ENCODE measurements around the gene TMEM238. TPM values are rescaled to one million over a fixed set of nuclear protein-coding genes. Genes with fewer than 3 reads are reported as not detected.
A peak's percentile ranks its signal among the peaks of the same experiment; 100 is the strongest.
"Not testable (repeated sequence)": the region's sequence is repeated elsewhere in the genome, so short reads cannot be mapped to it uniquely, and the experiment has no call there.

TMEM238 gene
- total RNA-seq, 2 experiments from 2014 or later, result 14.2 to 14.3 TPM

- Histone ChIP-seq H3K4me3 (ENCODE audit: low read length) (no peak overlapping the region), H3K4me1 (ENCODE audit: insufficient read depth, low read length) (peaks cover 26% of the 10 kb centered on the region), H3K9me3 (ENCODE audit: control insufficient read depth in 1 of 2, insufficient read depth in 1 of 2, low read length in 2 of 2) (no peaks in the 10 kb centered on the region), H3K36me3 (ENCODE audit: insufficient read depth, low read length) (no peaks in the 10 kb centered on the region), H3K27me3 (ENCODE audit: control insufficient read depth in 1 of 2, insufficient read depth in 2 of 2, low read length in 2 of 2) (peaks cover 4 to 6% of the 10 kb centered on the region in 2 experiments), H3K27ac (ENCODE audit: low read depth in 1 of 2, low read length in 2 of 2) (no peak overlapping the region)
- ChIA-PET CTCF (interaction anchor here (3.5 kb wide), 1 partner anchor 35 kb away, joined by 21 read pairs; no protein-coding TSS in a partner anchor), POLR2A (no interaction called here)
- H3K4me3 Mint-ChIP-seq, result peak overlapping the region; percentile 4
- TF ChIP-seq CTCF (IDR thresholded peaks at IDR 0.05), result no peak
- no peak for ATAC-seq (ENCODE audit: poor library complexity)
- H3K36me3 Mint-ChIP-seq (ENCODE audit: low read depth), result peaks cover 16% of the 10 kb centered on the region
- no peaks in the 10 kb centered on the region for H3K9me3 Mint-ChIP-seq
- H3K27ac Mint-ChIP-seq, result peak overlapping the region; percentile 99
- intact Hi-C loops (cut with DNase I, micrococcal nuclease), result loop anchor here in 1 of 2 experiments (5.0 kb wide), 1 partner anchor 71 kb away; the partner anchor contains the start of gene UBE2S
- DNase-seq, result no peak
- H3K4me1 Mint-ChIP-seq (ENCODE audit: low read depth), result peaks cover 21% of the 10 kb centered on the region
- peaks cover 28% of the 10 kb centered on the region for H3K27me3 Mint-ChIP-seq
Observed at GRCh38 chr19:55336101-55336500, 48.0 kb downstream of the TMEM238 start.

- Mint-ChIP-seq H3K27me3 (peaks cover 29% of the 10 kb centered on the region), H3K4me1 (ENCODE audit: low read depth) (peaks cover 7% of the 10 kb centered on the region), H3K36me3 (ENCODE audit: low read depth) (peaks cover 6% of the 10 kb centered on the region), H3K9me3 (no peaks in the 10 kb centered on the region), H3K4me3 (no peak overlapping the region), H3K27ac (no peak overlapping the region)
- CTCF ChIA-PET, result no interaction called here
- Histone ChIP-seq H3K27me3 (ENCODE audit: control insufficient read depth in 1 of 2, insufficient read depth in 2 of 2, low read length in 2 of 2) (peaks cover 0 to 6% of the 10 kb centered on the region in 2 experiments), H3K36me3 (ENCODE audit: insufficient read depth, low read length) (no peaks in the 10 kb centered on the region), H3K27ac (ENCODE audit: low read depth in 1 of 2, low read length in 2 of 2) (no peak overlapping the region), H3K9me3 (ENCODE audit: control insufficient read depth in 1 of 2, insufficient read depth in 1 of 2, low read length in 2 of 2) (no peaks in the 10 kb centered on the region), H3K4me1 (ENCODE audit: insufficient read depth, low read length) (peaks cover 9% of the 10 kb centered on the region), H3K4me3 (ENCODE audit: low read length) (no peak overlapping the region)
- TF ChIP-seq CTCF (IDR thresholded peaks at IDR 0.05), result no peak
- POLR2A ChIA-PET, result no interaction called here
- intact Hi-C loops (cut with DNase I, micrococcal nuclease), result no loop called here
- DNase-seq (no peak), ATAC-seq (ENCODE audit: poor library complexity) (no peak)
Observed at GRCh38 chr19:55333870-55334269, 50.2 kb downstream of the TMEM238 start.

- H3K36me3 Mint-ChIP-seq (ENCODE audit: low read depth); H3K4me1 ChIP-seq (ENCODE audit: insufficient read depth, low read length); H3K9me3 Mint-ChIP-seq; H3K9me3 ChIP-seq (ENCODE audit: control insufficient read depth in 1 of 2, insufficient read depth in 1 of 2, low read length in 2 of 2); DNase-seq; H3K27ac ChIP-seq (ENCODE audit: low read depth in 1 of 2, low read length in 2 of 2); ATAC-seq (ENCODE audit: poor library complexity); POLR2A ChIA-PET; H3K4me3 ChIP-seq (ENCODE audit: low read length); H3K4me1 Mint-ChIP-seq (ENCODE audit: low read depth); H3K27ac Mint-ChIP-seq; H3K36me3 ChIP-seq (ENCODE audit: insufficient read depth, low read length); H3K27me3 ChIP-seq (ENCODE audit: control insufficient read depth in 1 of 2, insufficient read depth in 2 of 2, low read length in 2 of 2); CTCF ChIA-PET; intact Hi-C loops (cut with DNase I, micrococcal nuclease); H3K4me3 Mint-ChIP-seq: not testable (repeated sequence)
- peaks cover 15% of the 10 kb centered on the region for H3K27me3 Mint-ChIP-seq
Observed at GRCh38 chr19:55329791-55330190, 54.3 kb downstream of the TMEM238 start.

Other genes with a start within 250 kb of the TMEM238 start
- not detected for gene TNNT1, start 235.1 kb downstream of the TMEM238 start, total RNA-seq
- gene TNNI3, start 226.6 kb downstream of the TMEM238 start, total RNA-seq, result not detected
- gene DNAAF3, start 217.7 kb downstream of the TMEM238 start, total RNA-seq, result not detected
- under 1 TPM; 0.41 to 0.56 TPM for gene SYT5, start 204.0 kb downstream of the TMEM238 start, total RNA-seq
- not detected for gene PTPRH, start 174.8 kb downstream of the TMEM238 start, total RNA-seq
- 10 to 100 TPM; 11.7 to 11.8 TPM for gene TMEM86B, start 155.5 kb downstream of the TMEM238 start, total RNA-seq
- gene PPP6R1, start 125.3 kb downstream of the TMEM238 start, total RNA-seq, result 100 to 1,000 TPM; 172 to 182 TPM
- gene HSPBP1, start 104.2 kb downstream of the TMEM238 start, total RNA-seq, result 10 to 100 TPM; 14.3 to 15.1 TPM
- 1 to 10 TPM; 2.6 to 2.7 TPM for gene BRSK1, start 100.3 kb downstream of the TMEM238 start, total RNA-seq
- gene TMEM150B, start 59.0 kb downstream of the TMEM238 start, total RNA-seq, result not detected
- 100 to 1,000 TPM; 113 to 115 TPM for gene KMT5C, start 44.4 kb downstream of the TMEM238 start, total RNA-seq
- gene COX6B2, start 29.6 kb downstream of the TMEM238 start, total RNA-seq, result under 1 TPM in 1 of 2 experiments, not detected in 1; 0.28 TPM
- gene GARIN5B, start 21.0 kb downstream of the TMEM238 start, total RNA-seq, result under 1 TPM in 1 of 2 experiments, not detected in 1; 0.08 TPM
- gene IL11, start 13.8 kb downstream of the TMEM238 start, total RNA-seq, result under 1 TPM; 0.22 to 0.92 TPM
- not detected for gene TMEM190, start 7.5 kb downstream of the TMEM238 start, total RNA-seq
- gene RPL28, start 1.6 kb upstream of the TMEM238 start, total RNA-seq, result 1,000 to 10,000 TPM; 3,995 to 4,178 TPM
- 10 to 100 TPM; 50.9 to 62.9 TPM for gene UBE2S, start 23.5 kb upstream of the TMEM238 start, total RNA-seq
- gene SHISA7, start 59.0 kb upstream of the TMEM238 start, total RNA-seq, result not detected
- gene ISOC2, start 77.3 kb upstream of the TMEM238 start, total RNA-seq, result 1 to 10 TPM; 1.5 to 2.2 TPM
- gene C19orf85, start 80.5 kb upstream of the TMEM238 start, total RNA-seq, result not detected
- 10 to 100 TPM; 26.6 to 27.2 TPM for gene ZNF628, start 92.3 kb upstream of the TMEM238 start, total RNA-seq
- gene NAT14, start 100.9 kb upstream of the TMEM238 start, total RNA-seq, result 10 to 100 TPM; 10.5 to 14.7 TPM
- 1 to 10 TPM in 1 of 2 experiments, under 1 TPM in 1; 0.42 to 1.3 TPM for gene SSC5D, start 104.1 kb upstream of the TMEM238 start, total RNA-seq
- gene SBK2, start 152.8 kb upstream of the TMEM238 start, total RNA-seq, result not detected
- gene SBK3, start 161.3 kb upstream of the TMEM238 start, total RNA-seq, result not detected
- 1 to 10 TPM; 6.7 to 7.1 TPM for gene ZNF579, start 196.6 kb upstream of the TMEM238 start, total RNA-seq
- gene FIZ1, start 215.2 kb upstream of the TMEM238 start, total RNA-seq, result 1 to 10 TPM; 5.5 to 7.3 TPM
- 10 to 100 TPM in 1 of 2 experiments, 1 to 10 TPM in 1; 9.6 to 10.3 TPM for gene ZNF524, start 216.0 kb upstream of the TMEM238 start, total RNA-seq
- 10 to 100 TPM; 12.0 to 12.9 TPM for gene ZNF865, start 221.4 kb upstream of the TMEM238 start, total RNA-seq
- gene ZNF784, start 240.3 kb upstream of the TMEM238 start, total RNA-seq, result 10 to 100 TPM; 11.2 to 11.8 TPM

All from CD4-positive, alpha-beta T cell (primary cell).